ELR (cell line): Measurements from ENCODE around the gene PPOX.

ENCODE experiments used
- DNase-seq: peaks from one replicate; pipeline ENCODE4 v3.0.0-alpha.2; 2015; ENCODE audit warnings: low read depth

The PPOX gene

GRCh38 chr1:161165742-161166668 lies at the start of gene PPOX:
Gene PPOX (plus strand): TSS chr1:161166426. CDS start chr1:161166848, 422 bp downstream.
- peak; percentile 99 for DNase-seq

DNA sequence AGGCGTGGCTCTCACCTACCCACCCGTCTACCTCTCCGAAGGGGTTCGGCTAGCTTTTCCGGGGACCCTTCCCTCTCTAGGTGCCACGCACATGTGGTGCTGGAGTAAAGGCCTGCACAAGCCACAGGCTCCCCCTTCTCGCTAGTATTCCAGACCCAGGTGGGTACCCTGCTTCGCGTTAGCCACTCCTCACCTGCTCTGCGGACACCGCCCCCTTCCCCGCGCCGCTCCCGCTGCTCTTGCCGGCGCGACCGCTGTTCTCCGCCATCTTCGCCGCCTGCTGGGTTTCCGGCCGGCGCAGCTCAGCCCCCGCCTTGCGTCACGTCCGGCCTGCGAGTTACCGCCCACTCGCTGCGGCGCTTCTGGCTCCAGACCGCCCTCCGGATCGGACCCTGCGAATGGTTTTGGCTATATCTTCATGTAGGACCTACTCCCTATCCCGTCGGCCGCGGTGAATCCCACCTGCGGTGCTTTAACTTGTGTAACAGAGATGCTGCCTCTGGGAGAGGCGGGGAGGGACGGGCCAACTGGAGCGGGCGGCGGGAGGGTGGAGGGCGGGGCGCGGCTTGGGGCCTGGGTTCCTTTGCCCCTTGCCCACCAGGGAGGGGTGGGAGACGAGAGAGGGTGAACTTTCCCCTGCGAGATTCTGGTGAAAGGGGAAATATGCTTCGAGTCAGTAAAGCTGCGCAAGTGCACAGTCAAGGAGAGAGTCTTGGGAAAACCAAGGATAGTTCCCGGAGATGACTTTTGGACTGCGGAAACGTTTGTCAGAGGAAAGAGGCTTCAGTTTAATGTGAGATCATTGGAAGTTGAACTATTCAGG lies 48.3 kb upstream of the PPOX start, which contains the start of the genes NIT1 and PFDN2:
TSS of gene NIT1 (plus strand) at position 347 of the 823 bp plus-strand sequence. CDS start at position 419, 72 bp downstream.
TSS of gene PFDN2 (minus strand) at position 279 of the 823 bp plus-strand sequence. CDS start at position 268, 11 bp downstream.
- DNase-seq: peak; percentile 92

GRCh38 chr1:161119092-161119903 lies 46.9 kb upstream of the PPOX start:
- DNase-seq: peak; percentile 84

- DNase-seq: no peak
Measured at GRCh38 chr1:161121042-161121650, 45.1 kb upstream of the PPOX start.

DNA sequence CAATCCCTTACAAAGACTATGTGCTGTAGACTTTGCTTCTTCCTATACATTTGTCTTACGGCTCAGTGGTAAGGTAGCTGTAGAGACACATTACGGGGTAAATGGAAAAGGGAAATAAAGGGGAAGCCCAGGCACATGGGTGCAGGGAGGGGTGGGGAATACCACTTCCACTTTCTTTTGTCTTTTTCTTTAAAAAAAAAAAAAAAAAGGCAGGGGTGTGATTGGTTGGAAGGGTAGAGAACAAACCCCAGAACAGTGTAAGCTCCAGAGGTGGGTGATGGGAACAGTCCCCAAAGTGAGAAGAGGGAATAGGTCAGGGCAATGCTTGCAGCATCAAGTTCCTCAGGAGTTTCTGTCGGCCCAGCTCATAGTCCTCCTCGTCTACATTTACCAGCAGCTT lies 44.4 kb upstream of the PPOX start:
- DNase-seq: no peak

GRCh38 chr1:161122967-161123366 lies 43.3 kb upstream of the PPOX start:
- no peak for DNase-seq

DNA sequence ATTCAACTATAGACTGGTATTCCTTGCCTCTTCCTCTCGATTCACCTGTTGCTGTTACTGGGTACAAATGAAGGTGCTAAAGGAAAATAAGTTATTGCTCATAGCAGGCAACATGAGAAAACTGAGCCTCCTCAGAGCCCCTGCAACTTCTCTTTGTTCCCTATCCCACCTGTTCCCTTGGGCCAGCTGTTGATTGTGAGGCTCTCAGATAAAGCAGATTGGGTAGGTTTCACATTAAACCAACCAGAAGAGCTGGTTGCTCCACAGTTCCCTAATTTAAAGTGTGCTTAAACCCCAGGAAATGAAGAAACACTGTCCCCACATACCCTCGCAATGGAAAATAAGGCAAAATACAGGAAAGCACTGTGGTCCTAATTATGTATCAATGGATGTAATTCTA lies 38.6 kb upstream of the PPOX start:
- DNase-seq: no peak

- no peak for DNase-seq
Measured at GRCh38 chr1:161128591-161129420, 37.4 kb upstream of the PPOX start.

DNA sequence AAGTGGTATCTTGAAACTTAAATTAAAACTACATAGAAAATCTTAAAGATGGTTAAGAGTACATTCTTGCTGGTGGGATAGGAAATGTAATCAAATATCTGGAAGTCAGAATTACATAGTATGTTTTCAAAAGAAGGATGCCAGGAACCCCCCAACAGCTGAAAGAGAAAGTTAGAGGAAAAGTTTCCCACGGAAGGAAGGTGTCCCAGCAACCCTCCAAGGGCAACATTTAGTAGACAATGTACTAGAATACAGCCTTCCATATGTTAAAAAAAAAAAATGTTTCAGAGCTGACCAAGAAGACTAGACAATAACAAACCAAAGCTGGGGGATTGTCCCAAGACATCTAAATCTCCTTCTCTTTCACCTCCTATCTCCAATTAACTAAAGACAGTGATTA lies 36.0 kb upstream of the PPOX start:
- DNase-seq: no peak

DNA sequence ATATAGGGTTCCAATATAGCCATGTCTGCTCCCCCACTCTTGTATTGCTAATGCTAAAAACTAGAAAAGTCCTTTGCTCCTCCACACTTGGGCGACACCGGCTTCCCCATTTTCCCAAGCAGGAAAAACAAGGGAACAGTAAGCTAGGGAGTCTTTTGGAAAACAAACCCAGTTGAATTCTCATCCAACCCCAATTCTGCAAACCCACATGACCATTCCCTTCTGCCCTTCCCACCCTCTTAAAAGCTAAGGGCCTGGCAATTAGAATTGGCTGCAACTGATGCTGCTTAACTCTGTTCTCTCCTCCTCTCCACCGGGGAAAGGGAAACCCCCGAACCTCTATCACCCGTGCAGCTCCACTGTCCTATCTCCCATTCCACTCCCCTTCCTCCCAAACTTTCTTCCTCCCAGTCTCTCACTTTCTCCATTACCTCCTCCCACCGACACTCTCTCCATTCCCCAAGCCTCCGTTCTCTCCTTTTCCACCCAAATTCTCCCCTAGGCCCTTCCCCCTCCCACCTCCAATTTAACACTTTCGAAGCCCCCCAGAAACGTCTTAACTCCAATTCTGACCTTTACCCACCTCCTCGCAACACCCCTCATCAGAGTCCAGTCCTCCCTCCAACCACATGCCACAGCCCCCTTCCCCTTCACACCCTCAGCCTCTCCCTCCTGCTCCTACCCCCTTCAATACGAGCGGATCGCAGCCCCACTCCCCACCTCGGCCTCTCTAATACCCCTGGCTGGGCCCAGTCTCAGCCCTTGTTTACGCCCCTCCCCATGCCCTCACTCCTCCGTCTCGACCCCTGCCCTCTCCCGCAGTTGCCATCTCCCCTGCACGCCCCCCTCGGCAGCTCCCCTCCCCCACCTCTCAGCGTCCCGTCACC lies 34.5 kb upstream of the PPOX start:
- peak; percentile 42 for DNase-seq

- peak; percentile 97 for DNase-seq
Measured at GRCh38 chr1:161132410-161133219, 33.6 kb upstream of the PPOX start, which contains the start of gene DEDD. Gene DEDD (minus strand): TSS chr1:161132667. CDS start chr1:161124462, 8,205 bp downstream.

GRCh38 chr1:161133220-161133740 lies 32.9 kb upstream of the PPOX start:
- DNase-seq: peak; percentile 38

DNA sequence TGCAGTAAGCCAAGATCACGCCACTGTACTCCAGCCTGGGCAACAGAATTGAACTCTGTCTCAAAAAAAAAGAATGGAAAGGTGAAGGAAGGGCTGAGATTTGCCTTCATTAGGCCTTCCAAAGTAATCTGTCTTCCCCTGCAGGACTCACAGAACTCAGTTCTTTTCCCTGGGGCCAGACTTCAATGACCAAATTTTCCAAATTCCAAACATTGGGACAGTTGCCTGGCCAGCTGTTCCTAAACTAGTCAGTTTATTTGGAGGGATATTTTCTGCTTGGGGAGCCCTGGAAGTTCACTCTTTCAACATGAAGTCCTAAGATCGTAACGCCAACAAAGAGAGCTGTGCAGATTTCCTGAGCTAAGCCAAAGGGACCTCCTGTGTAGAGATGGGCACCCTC lies 28.3 kb upstream of the PPOX start:
- DNase-seq: no peak

DNA sequence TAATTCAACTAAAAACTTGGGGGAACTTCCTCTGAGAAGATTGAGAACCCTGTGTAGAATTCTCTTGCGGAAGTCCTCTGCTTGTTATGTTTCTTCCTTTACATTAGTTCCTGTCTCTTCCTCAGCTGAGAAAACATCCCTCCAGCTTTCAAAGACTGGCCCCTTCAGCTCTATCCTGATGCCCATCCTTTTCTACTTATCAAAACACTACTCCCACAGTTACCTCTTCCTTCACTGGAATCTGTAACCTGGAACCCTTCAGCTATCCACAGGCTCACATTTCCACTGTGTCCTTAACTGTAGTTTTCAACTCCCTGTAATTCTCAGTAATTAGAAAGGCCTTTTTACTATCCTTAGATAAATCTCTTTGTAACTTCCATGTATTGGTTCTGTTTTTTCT lies 27.8 kb upstream of the PPOX start:
- no peak for DNase-seq

GRCh38 chr1:161139766-161140165 lies 26.5 kb upstream of the PPOX start:
- peak; percentile 72 for DNase-seq

DNA sequence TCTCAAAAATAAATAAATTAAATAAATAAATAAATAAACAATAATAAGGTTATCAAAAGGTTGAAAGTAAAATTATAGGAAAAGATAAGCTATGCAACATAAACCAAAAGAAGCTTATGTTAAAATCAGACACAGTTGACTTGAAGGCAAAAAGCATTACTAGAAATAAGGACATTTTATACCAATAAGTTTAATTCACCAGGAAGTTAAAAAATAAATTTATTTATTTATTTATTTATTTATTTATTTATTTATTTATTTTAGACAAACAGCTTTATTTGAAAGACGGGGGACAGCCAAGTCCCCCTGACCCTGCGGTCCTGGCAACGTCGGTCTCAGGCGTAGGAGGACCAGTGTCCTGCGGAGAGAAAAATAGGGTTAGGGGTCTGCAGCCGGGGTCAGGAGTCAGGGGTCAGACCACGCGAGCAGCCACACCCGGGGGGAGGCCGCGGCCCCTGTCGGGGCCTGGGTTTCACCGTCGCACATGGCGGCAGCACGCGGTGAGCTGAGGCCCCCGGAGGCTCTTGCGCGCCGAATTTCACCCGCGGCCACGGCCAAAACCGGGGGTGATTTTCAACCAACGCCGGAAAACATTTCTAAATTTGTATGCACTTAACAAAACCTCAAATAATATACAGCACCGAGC lies 25.3 kb upstream of the PPOX start:
- DNase-seq: no peak

DNA sequence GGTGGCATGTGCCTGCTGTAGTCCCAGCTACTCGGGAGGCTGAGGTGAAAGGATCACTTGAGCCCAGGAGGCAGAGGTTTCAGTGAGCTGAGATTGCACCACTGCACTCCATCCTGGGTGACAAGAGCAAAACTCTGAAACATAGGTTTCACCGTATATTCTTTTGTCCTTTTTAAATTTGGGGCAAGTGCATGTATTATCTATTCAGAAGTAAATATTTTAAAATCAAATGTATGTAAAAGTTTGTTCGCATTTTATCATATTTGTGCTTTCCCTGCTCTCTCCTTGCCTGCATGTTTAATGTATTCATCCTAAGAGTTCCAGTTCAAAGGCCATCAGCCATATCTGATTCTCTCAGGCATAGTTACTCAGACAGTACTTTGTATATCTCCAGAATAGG lies 20.4 kb upstream of the PPOX start:
- no peak for DNase-seq

- no peak for DNase-seq
Measured at GRCh38 chr1:161153176-161153575, 13.1 kb upstream of the PPOX start.
